GM19372 (cell line): ENCODE data around the gene MPPED2.

Experiments
- ATAC-seq: cut with Tn5 transposase; IDR thresholded peaks from one replicate; pipeline ENCODE4 v1.9.1; 2021; ENCODE audit warnings: mild to moderate bottlenecking, low read depth, moderate library complexity; ENCODE audit not compliant: unreplicated experiment

MPPED2 gene

GRCh38 chr11:30586251-30587144, at the start of gene MPPED2:
TSS of gene MPPED2 (minus strand) at chr11:30586353. CDS start at chr11:30580373, 5,980 bp downstream.
- ATAC-seq, result peak; percentile 90

- no peak for ATAC-seq
Measured at GRCh38 chr11:30635401-30635989, 49.3 kb upstream of the MPPED2 start.

- no peak for ATAC-seq
Measured at GRCh38 chr11:30631148-30631547, 45.0 kb upstream of the MPPED2 start.

GRCh38 chr11:30619767-30620166, 33.6 kb upstream of the MPPED2 start:
- ATAC-seq, result no peak

GRCh38 chr11:30617762-30618161, 31.6 kb upstream of the MPPED2 start:
- ATAC-seq, result no peak

- ATAC-seq, result no peak
Measured at GRCh38 chr11:30610628-30611027, 24.5 kb upstream of the MPPED2 start.

GRCh38 chr11:30608534-30608933, 22.4 kb upstream of the MPPED2 start:
- no peak for ATAC-seq

GRCh38 chr11:30605036-30605605, 19.0 kb upstream of the MPPED2 start:
- ATAC-seq, result no peak

- no peak for ATAC-seq
Measured at GRCh38 chr11:30603357-30603756, 17.2 kb upstream of the MPPED2 start.

GRCh38 chr11:30596832-30597231, 10.7 kb upstream of the MPPED2 start:
- ATAC-seq, result no peak

GRCh38 chr11:30595934-30596333, 9.8 kb upstream of the MPPED2 start:
- no peak for ATAC-seq

- ATAC-seq, result no peak
Measured at GRCh38 chr11:30594646-30595411, 8.7 kb upstream of the MPPED2 start.

GRCh38 chr11:30587269-30587812, 1.2 kb upstream of the MPPED2 start:
- no peak for ATAC-seq

GRCh38 chr11:30585892-30586250, 282 bp downstream of the MPPED2 start:
- ATAC-seq, result no peak

- peak; percentile 31 for ATAC-seq
Measured at GRCh38 chr11:30585125-30585891, 845 bp downstream of the MPPED2 start.

GRCh38 chr11:30583476-30584280, 2.5 kb downstream of the MPPED2 start:
- ATAC-seq, result no peak

GRCh38 chr11:30582726-30583125, 3.4 kb downstream of the MPPED2 start:
- no peak for ATAC-seq

GRCh38 chr11:30581675-30582074, 4.5 kb downstream of the MPPED2 start:
- no peak for ATAC-seq

GRCh38 chr11:30580573-30580972, 5.6 kb downstream of the MPPED2 start:
- no peak for ATAC-seq
